HUDEP-2 (cell line): Measurements from ENCODE around the gene RPL13.
"Not testable (repeated sequence)": the region's sequence is repeated elsewhere in the genome, so short reads cannot be mapped to it uniquely, and the experiment has no call there.

Source experiments
- DNase-seq, 76 experiments: peaks; one replicate each; lab custom pipeline; 2025; ENCODE audit not compliant: unreplicated experiment in 76 of 76; lab: John Stamatoyannopoulos, UW

The RPL13 gene

GRCh38 chr16:89561884-89562599, 1.6 kb downstream of the RPL13 start:
- peak in 7 of 76 experiments; percentile 9 to 34 (median 22) for DNase-seq

GRCh38 chr16:89562939-89563338, 2.5 kb downstream of the RPL13 start:
- no peak for DNase-seq

- DNase-seq, result peak in 1 of 76 experiments; percentile 29
Observed at GRCh38 chr16:89563639-89564392, 3.3 kb downstream of the RPL13 start.

GRCh38 chr16:89564476-89565255, 4.2 kb downstream of the RPL13 start:
- DNase-seq, result peak in 10 of 76 experiments; percentile 9 to 46 (median 28)

GRCh38 chr16:89565256-89565505, 4.7 kb downstream of the RPL13 start:
- peak in 18 of 76 experiments; percentile 33 to 71 (median 50) for DNase-seq

GRCh38 chr16:89565506-89566372, 5.3 kb downstream of the RPL13 start:
- DNase-seq, result peak in 60 of 76 experiments; percentile 12 to 93 (median 50)

- DNase-seq, result no peak
Observed at GRCh38 chr16:89567656-89568594, 7.4 kb downstream of the RPL13 start.

GRCh38 chr16:89569506-89570341, 9.2 kb downstream of the RPL13 start:
- DNase-seq, result no peak

GRCh38 chr16:89570342-89570923, 10.0 kb downstream of the RPL13 start:
- no peak for DNase-seq

- DNase-seq, result not testable (repeated sequence)
Observed at GRCh38 chr16:89570983-89571598, 10.6 kb downstream of the RPL13 start.

- DNase-seq, result no peak
Observed at GRCh38 chr16:89571636-89572035, 11.2 kb downstream of the RPL13 start.

- no peak for DNase-seq
Observed at GRCh38 chr16:89572073-89572484, 11.6 kb downstream of the RPL13 start.

GRCh38 chr16:89572485-89573205, 12.2 kb downstream of the RPL13 start:
- no peak for DNase-seq

- DNase-seq, result no peak
Observed at GRCh38 chr16:89573826-89574680, 13.6 kb downstream of the RPL13 start.

- peak in 60 of 76 experiments; percentile 8 to 75 (median 50) for DNase-seq
Observed at GRCh38 chr16:89574681-89575246, 14.3 kb downstream of the RPL13 start.
